H9 (cell line): ENCODE data around the gene SMIM1. TPM values are rescaled to one million over a fixed set of nuclear protein-coding genes. Genes with fewer than 3 reads are reported as not detected.

Experiments used
- DNase-seq: peaks from one replicate; pipeline ENCODE4 v3.0.0-alpha.2; 2017
- H2AFZ ChIP-seq: one replicate; pipeline ENCODE4 v1.6.1; 2013; ENCODE audit warnings: mild to moderate bottlenecking, low read length, control low read depth, moderate library complexity
- H2AK5ac ChIP-seq: 2 replicates; pipeline ENCODE4 v1.6.1; 2013; ENCODE audit warnings: low read length, control low read depth, mixed read lengths; ENCODE audit not compliant: insufficient read length
- H2BK120ac ChIP-seq: one replicate; pipeline ENCODE4 v1.6.1; 2013; ENCODE audit warnings: low read depth, mild to moderate bottlenecking, low read length, control low read depth, inconsistent platforms; ENCODE audit not compliant: poor library complexity, severe bottlenecking
- H2BK12ac ChIP-seq: 2 replicates; pipeline ENCODE4 v1.6.1; 2013; ENCODE audit warnings: low read length, control low read depth, mixed read lengths, low read depth; ENCODE audit not compliant: insufficient read length
- H2BK15ac ChIP-seq: 2 replicates; pipeline ENCODE4 v1.6.1; 2013; ENCODE audit warnings: low read depth, low read length, control low read depth
- H2BK20ac ChIP-seq: one replicate; pipeline ENCODE4 v1.6.1; 2013; ENCODE audit warnings: low read depth, mild to moderate bottlenecking, low read length, control low read depth, inconsistent platforms; ENCODE audit not compliant: poor library complexity, severe bottlenecking
- H2BK5ac ChIP-seq: 2 replicates; pipeline ENCODE4 v1.6.1; 2013; ENCODE audit warnings: low read length, control low read depth, mixed read lengths; ENCODE audit not compliant: insufficient read length
- H3K14ac ChIP-seq: 2 replicates; pipeline ENCODE4 v1.6.1; 2013; ENCODE audit warnings: low read length, control low read depth; ENCODE audit not compliant: insufficient read depth
- H3K18ac ChIP-seq: 2 replicates; pipeline ENCODE4 v1.6.1; 2013; ENCODE audit warnings: low read depth, mild to moderate bottlenecking, mixed read lengths, low read length, control low read depth; ENCODE audit not compliant: insufficient read length
- H3K23ac ChIP-seq: 2 replicates; pipeline ENCODE4 v1.6.1; 2013; ENCODE audit warnings: low read length, control low read depth, mixed read lengths, low read depth; ENCODE audit not compliant: insufficient read length
- H3K23me2 ChIP-seq: 2 replicates; pipeline ENCODE4 v1.6.1; 2013; ENCODE audit warnings: low read depth, mild to moderate bottlenecking, mixed read lengths, low read length, control low read depth; ENCODE audit not compliant: insufficient read length, poor library complexity, severe bottlenecking
- H3K27ac ChIP-seq: 2 replicates; pipeline ENCODE4 v1.5.1; 2013; ENCODE audit warnings: low read length, control low read depth, mixed read lengths, low read depth; ENCODE audit not compliant: insufficient read length
- H3K27me3 ChIP-seq: 2 replicates; pipeline ENCODE4 v1.6.1; 2013; ENCODE audit warnings: low read length, control low read depth, inconsistent platforms; ENCODE audit not compliant: insufficient read depth
- H3K4ac ChIP-seq: 2 replicates; pipeline ENCODE4 v1.6.1; 2013; ENCODE audit warnings: low read depth, mild to moderate bottlenecking, control low read depth, inconsistent platforms, low read length, moderate library complexity
- H3K4me1 ChIP-seq: 2 replicates; pipeline ENCODE4 v1.6.1; 2013; ENCODE audit warnings: low read length, control low read depth, inconsistent platforms; ENCODE audit not compliant: insufficient read depth
- H3K4me2 ChIP-seq: 2 replicates; pipeline ENCODE4 v1.6.1; 2013; ENCODE audit warnings: low read length, control low read depth, mixed read lengths; ENCODE audit not compliant: insufficient read length, insufficient read depth
- H3K56ac ChIP-seq: 2 replicates; pipeline ENCODE4 v1.6.1; 2013; ENCODE audit warnings: low read depth, mild to moderate bottlenecking, mixed read lengths, low read length, control low read depth; ENCODE audit not compliant: insufficient read length
- H3K79me1 ChIP-seq: 2 replicates; pipeline ENCODE4 v1.6.1; 2013; ENCODE audit warnings: low read depth, mild to moderate bottlenecking, moderate library complexity, low read length, control low read depth, inconsistent platforms; ENCODE audit not compliant: insufficient read depth, poor library complexity, severe bottlenecking
- H3K79me2 ChIP-seq: 2 replicates; pipeline ENCODE4 v1.6.1; 2013; ENCODE audit warnings: low read length, control low read depth, inconsistent platforms; ENCODE audit not compliant: insufficient read depth
- H3K9ac ChIP-seq: 2 replicates; pipeline ENCODE4 v1.6.1; 2013; ENCODE audit warnings: low read length, control low read depth, mixed read lengths; ENCODE audit not compliant: insufficient read length; ENCODE audit errors: extremely low read depth
- H3K9me3 ChIP-seq: one replicate; pipeline ENCODE4 v1.6.1; 2013; ENCODE audit warnings: low read depth, low read length, inconsistent platforms; ENCODE audit not compliant: control insufficient read depth
- H3T11ph ChIP-seq: one replicate; pipeline ENCODE4 v1.6.1; 2013; ENCODE audit warnings: mild to moderate bottlenecking, low read length, control low read depth, inconsistent platforms
- H4K20me1 ChIP-seq: one replicate; pipeline ENCODE4 v1.6.1; 2013; ENCODE audit not compliant: control insufficient read depth, insufficient read length, insufficient read depth
- H4K5ac ChIP-seq: 2 replicates; pipeline ENCODE4 v1.6.1; 2013; ENCODE audit warnings: low read depth, mild to moderate bottlenecking, mixed read lengths, low read length, control low read depth; ENCODE audit not compliant: insufficient read length
- H4K8ac ChIP-seq: replicated peaks from 2 replicates; pipeline ENCODE4 v1.6.1; 2013; ENCODE audit warnings: low read length, control low read depth, mixed read lengths, low read depth; ENCODE audit not compliant: insufficient read length
- H4K91ac ChIP-seq: 2 replicates; pipeline ENCODE4 v1.6.1; 2013; ENCODE audit warnings: low read depth, mild to moderate bottlenecking, moderate library complexity, mixed read lengths, low read length, control low read depth; ENCODE audit not compliant: insufficient read length
- H3K27ac Mint-ChIP-seq, 3 experiments: 2 replicates in 2 of 3; 3 replicates in 1 of 3; pipeline ENCODE4 v1.8.0; 2020 to 2021; ENCODE audit warnings: mixed read lengths in 3 of 3, mild to moderate bottlenecking in 1 of 3, moderate library complexity in 1 of 3
- H3K27me3 Mint-ChIP-seq: 2 replicates; pipeline ENCODE4 v1.8.0; 2021; ENCODE audit warnings: low read depth, mild to moderate bottlenecking, moderate library complexity, mixed read lengths
- H3K36me3 Mint-ChIP-seq, 3 experiments: 2 replicates in 2 of 3; 3 replicates in 1 of 3; pipeline ENCODE4 v1.8.0; 2020 to 2021; ENCODE audit warnings: low read depth in 3 of 3, mixed read lengths in 3 of 3; ENCODE audit not compliant: insufficient read depth in 1 of 3
- H3K4me1 Mint-ChIP-seq, 2 experiments: 2 replicates each; pipeline ENCODE4 v1.8.0; 2020; ENCODE audit warnings: mixed read lengths in 2 of 2
- H3K4me3 Mint-ChIP-seq, 2 experiments: 2 replicates in 1 of 2; 3 replicates in 1 of 2; pipeline ENCODE4 v1.8.0; 2020 to 2021; ENCODE audit warnings: mild to moderate bottlenecking in 2 of 2, mixed read lengths in 2 of 2, moderate library complexity in 1 of 2
- H3K9me3 Mint-ChIP-seq, 2 experiments: 2 replicates in 1 of 2; 3 replicates in 1 of 2; pipeline ENCODE4 v1.8.0; 2020; ENCODE audit warnings: mild to moderate bottlenecking in 2 of 2, mixed read lengths in 2 of 2, moderate library complexity in 1 of 2
- WGBS: extraction: QIAGEN DNeasy Blood & Tissue Kit; methylation state at CpG from one replicate; pipeline ENCODE4 v1.1.7; 2013; ENCODE audit warnings: missing lambda C conversion rate, low lambda C conversion rate, mixed read lengths; ENCODE audit not compliant: insufficient read length; ENCODE audit errors: extremely low coverage; 5-methylcytosine and 5-hydroxymethylcytosine counted together
- total RNA-seq: library from RNA; stranded (reverse); gene quantifications from 2 replicates; pipeline ENCODE4 v1.2.1, GENCODE V29; 2021
- TF ChIP-seq, protein P1 (sequence below): fragments of 200-600 bp; sonication (generic); conservative IDR thresholded peaks from 3 replicates; pipeline ENCODE4 v1.8.0; 2021; ENCODE audit warnings: antibody characterized with exemption, mild to moderate bottlenecking

The SMIM1 gene
- total RNA-seq, 1 experiment from 2014 or later = 5.3 TPM

DNA sequence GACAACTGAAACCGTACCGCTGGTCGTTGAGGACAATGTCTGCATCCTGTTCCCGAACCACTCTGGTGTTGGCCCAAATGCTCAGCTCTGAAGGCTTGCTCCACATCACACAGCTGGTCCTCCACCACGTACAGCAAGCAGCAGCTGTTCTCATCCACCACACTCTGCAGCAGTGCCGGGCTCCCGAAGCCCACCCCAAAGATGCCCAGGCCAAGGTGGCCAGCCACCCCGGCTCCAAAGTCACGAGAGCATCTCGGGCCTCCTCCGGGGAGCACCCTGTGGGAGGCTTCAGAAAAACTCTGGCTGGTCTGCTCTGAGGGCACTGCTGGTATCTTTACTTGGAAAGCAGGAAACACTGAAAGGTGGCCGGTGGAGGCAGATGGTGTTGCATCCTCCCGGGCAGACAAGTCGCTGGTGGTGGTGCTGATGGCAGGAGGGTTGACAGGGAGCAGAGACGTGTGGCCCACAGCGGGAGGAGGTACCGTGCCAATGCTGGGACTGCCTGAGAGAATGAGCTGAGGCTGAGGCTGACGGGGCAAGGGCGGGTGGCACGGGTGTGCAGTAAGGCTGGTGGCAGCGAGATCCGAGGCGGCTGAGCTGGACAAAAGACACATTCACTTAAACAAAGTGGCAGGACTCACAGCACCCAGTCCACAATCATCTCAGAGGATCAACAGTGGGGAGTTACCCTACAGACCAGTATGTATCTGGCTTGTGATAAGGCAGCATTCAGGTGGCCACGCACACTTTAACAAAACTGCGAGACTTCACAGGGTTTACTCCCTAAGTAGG is 26.8 kb upstream of the SMIM1 start:
- Histone ChIP-seq H2BK20ac (no peak overlapping the region), H2BK15ac (no peak overlapping the region), H3T11ph (no peak overlapping the region), H3K4me1 (peaks cover 5% of the 10 kb centered on the region; the same call in 1 of the 2 replicates), H3K23ac (no peak overlapping the region), H3K23me2 (peaks cover 11% of the 10 kb centered on the region), H4K5ac (no peak overlapping the region), H2BK120ac (no peak overlapping the region), H3K27me3 (no peaks in the 10 kb centered on the region; the same call in 1 of the 2 replicates), H3K18ac (no peak overlapping the region), H3K79me1 (no peaks in the 10 kb centered on the region), H3K56ac (no peak overlapping the region), H2AK5ac (no peak overlapping the region), H2BK5ac (no peak overlapping the region), H4K20me1 (peaks cover 5% of the 10 kb centered on the region), H4K8ac (no peak overlapping the region), H3K27ac (no peak overlapping the region), H2AFZ (no peak overlapping the region), H3K79me2 (peaks cover 2% of the 10 kb centered on the region; the same call in 1 of the 2 replicates), H3K4me2 (peak overlapping the region; percentile 70), H3K9me3 (no peaks in the 10 kb centered on the region), H2BK12ac (no peak overlapping the region), H3K4ac (no peak overlapping the region), H4K91ac (no peak overlapping the region), H3K14ac (no peak overlapping the region), H3K9ac (peak overlapping the region; percentile 5)
- TF ChIP-seq, protein P1, sequence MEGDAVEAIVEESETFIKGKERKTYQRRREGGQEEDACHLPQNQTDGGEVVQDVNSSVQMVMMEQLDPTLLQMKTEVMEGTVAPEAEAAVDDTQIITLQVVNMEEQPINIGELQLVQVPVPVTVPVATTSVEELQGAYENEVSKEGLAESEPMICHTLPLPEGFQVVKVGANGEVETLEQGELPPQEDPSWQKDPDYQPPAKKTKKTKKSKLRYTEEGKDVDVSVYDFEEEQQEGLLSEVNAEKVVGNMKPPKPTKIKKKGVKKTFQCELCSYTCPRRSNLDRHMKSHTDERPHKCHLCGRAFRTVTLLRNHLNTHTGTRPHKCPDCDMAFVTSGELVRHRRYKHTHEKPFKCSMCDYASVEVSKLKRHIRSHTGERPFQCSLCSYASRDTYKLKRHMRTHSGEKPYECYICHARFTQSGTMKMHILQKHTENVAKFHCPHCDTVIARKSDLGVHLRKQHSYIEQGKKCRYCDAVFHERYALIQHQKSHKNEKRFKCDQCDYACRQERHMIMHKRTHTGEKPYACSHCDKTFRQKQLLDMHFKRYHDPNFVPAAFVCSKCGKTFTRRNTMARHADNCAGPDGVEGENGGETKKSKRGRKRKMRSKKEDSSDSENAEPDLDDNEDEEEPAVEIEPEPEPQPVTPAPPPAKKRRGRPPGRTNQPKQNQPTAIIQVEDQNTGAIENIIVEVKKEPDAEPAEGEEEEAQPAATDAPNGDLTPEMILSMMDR = no peak
- no CpG with 5 or more reads among the region's 25 CpGs for WGBS
- DNase-seq = no peak
- H3K27me3 Mint-ChIP-seq = peaks cover 8% of the 10 kb centered on the region
- H3K27ac Mint-ChIP-seq = peak overlapping the region; percentile 2 to 94 (median 49); a peak in 3 of 7 replicates
- H3K36me3 Mint-ChIP-seq = peaks cover 24 to 39% (median 35%) of the 10 kb centered on the region in 3 experiments; a peak in 6 of 7 replicates
- H3K9me3 Mint-ChIP-seq = no peaks in the 10 kb centered on the region
- H3K4me3 Mint-ChIP-seq = peak overlapping the region; percentile 92 to 95
- peaks cover 18 to 19% of the 10 kb centered on the region in 2 experiments for H3K4me1 Mint-ChIP-seq
